ENCODE measurements around the gene YOD1. TPM values are rescaled to one million over a fixed set of nuclear protein-coding genes. Genes with fewer than 3 reads are reported as not detected.

YOD1 gene
- polyA plus RNA-seq, 6 donors from 2014 or later: 1.3 to 3.5 (median 1.8) TPM

DNA sequence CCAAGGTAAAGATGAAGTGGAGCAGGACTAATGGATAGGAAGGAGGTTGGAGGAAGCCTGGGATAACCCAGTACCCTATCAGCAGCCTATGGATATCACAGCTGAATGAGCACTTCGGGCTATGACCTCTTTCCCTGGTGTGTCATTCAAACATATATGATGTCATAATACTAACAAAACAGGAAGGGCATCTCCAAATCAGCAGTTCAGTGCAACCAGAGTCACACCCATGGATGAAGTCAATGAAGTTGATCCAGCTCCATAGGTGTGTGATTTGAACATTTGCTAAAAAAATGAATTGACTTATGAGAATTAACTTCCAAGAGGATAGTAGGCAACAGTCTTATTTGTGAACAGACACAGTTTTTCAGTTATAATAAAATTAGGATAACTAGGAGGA lies 16.8 kb downstream of the YOD1 start:
- no peak for DNase-seq
- Mint-ChIP-seq H3K27ac (no peak overlapping the region), H3K4me3 (no peak overlapping the region), H3K9me3 (no peaks in the 10 kb centered on the region), H3K4me1 (no peaks in the 10 kb centered on the region), H3K36me3 (no peaks in the 10 kb centered on the region), H3K27me3 (peaks cover 34 to 55% (median 36%) of the 10 kb centered on the region in 3 donors)
- no peak for ATAC-seq (ENCODE audit: low read depth in 2 of 2)

DNA sequence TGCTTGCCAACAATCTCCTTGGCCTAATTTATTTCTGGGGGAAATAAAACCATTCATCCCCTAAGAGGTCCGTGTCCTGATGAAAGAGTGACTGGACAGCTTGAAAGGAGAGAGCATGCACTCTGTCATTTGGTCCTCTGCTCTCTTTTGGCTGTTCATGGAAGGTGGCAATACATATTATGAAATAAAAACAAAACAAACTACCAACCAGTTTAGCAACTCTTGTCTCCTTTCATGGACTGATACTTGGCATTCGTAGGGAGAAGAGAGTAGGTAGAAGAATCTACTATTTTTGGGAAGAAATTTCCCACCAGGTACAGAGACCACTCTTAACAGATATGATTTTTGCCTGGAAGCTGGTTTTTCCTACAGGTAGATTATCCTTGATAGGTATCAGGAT lies 17.7 kb downstream of the YOD1 start:
- H3K4me1 Mint-ChIP-seq: no peaks in the 10 kb centered on the region
- H3K4me3 Mint-ChIP-seq: no peak overlapping the region
- peaks cover 40 to 64% (median 43%) of the 10 kb centered on the region in 3 donors for H3K27me3 Mint-ChIP-seq
- no peaks in the 10 kb centered on the region for H3K36me3 Mint-ChIP-seq
- H3K27ac Mint-ChIP-seq: no peak overlapping the region
- no peaks in the 10 kb centered on the region for H3K9me3 Mint-ChIP-seq
- DNase-seq (no peak), ATAC-seq (ENCODE audit: low read depth in 2 of 2) (no peak)

DNA sequence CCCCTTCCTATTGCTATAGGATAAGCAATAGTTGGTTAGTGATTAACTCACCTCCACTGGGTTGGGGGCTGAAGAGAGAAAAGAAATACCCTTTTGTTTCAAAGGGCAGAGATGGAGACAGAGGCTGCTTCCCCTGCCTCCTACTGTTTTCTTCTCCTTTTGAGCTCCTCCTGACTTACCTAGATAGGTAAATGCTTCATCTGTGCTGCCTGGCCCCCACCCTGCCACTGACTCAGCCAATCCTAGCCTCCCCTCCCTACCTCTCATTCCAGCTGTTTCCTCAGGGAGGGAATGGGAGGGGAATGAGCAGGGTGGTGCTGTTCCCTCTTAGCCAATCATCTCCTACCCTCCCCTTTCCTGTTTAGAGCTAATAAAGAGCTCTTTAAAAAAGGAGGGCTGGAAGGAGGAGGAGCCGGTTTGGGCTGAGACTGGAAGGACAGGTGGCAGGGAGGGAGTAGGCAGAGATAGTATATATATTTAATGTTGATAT lies 18.4 kb downstream of the YOD1 start, which contains the start of gene C1orf116:
Gene C1orf116, minus strand, starts transcription at position 229 of the 490 bp plus-strand sequence. CDS start 5,158 bp downstream, outside the sequence.
- no peak within 1 kb of the TSS for H3K4me3 Mint-ChIP-seq
- H3K9me3 Mint-ChIP-seq: no peaks in the 10 kb centered on the region
- H3K36me3 Mint-ChIP-seq: no peaks in the 10 kb centered on the region
- H3K27ac Mint-ChIP-seq: no peak within 1 kb of the TSS
- peaks cover 40 to 66% (median 47%) of the 10 kb centered on the region in 3 donors for H3K27me3 Mint-ChIP-seq
- no peak for ATAC-seq (ENCODE audit: low read depth in 2 of 2)
- DNase-seq: no peak
- H3K4me1 Mint-ChIP-seq: no peaks in the 10 kb centered on the region

DNA sequence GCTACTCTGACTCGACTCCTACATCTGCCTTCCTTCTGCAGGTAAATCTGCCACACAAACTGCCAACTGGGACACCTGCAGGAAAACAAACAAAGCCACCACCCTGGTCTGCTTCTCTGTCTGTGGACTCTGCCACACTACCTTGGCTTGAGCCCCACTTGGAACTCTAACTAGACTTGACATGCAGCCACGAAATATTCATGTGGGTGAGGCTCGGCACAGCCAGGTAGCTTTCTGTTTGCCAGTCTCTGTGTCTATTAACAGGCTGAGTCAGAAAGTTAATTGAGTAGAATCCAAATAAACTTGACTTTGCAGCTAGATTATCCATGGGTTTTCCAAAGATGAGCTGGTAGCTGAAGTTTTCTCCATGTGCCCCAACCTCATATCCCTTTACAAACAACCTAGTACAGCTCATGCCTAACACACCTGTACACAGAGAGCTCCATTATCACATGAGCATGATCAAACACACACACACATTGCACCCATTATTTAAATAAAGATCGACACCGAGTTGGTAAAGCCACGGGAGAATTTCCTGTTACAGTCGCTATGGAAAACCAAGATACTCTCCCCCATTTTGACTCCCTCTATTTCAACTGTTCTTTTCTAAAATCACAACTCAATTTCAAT lies 19.3 kb downstream of the YOD1 start:
- no peaks in the 10 kb centered on the region for H3K36me3 Mint-ChIP-seq
- no peaks in the 10 kb centered on the region for H3K4me1 Mint-ChIP-seq
- H3K27ac Mint-ChIP-seq: no peak overlapping the region
- H3K9me3 Mint-ChIP-seq: no peaks in the 10 kb centered on the region
- H3K27me3 Mint-ChIP-seq: peaks cover 44 to 74% (median 55%) of the 10 kb centered on the region in 3 donors
- H3K4me3 Mint-ChIP-seq: no peak overlapping the region
- ATAC-seq (ENCODE audit: low read depth in 2 of 2): no peak
- no peak for DNase-seq

DNA sequence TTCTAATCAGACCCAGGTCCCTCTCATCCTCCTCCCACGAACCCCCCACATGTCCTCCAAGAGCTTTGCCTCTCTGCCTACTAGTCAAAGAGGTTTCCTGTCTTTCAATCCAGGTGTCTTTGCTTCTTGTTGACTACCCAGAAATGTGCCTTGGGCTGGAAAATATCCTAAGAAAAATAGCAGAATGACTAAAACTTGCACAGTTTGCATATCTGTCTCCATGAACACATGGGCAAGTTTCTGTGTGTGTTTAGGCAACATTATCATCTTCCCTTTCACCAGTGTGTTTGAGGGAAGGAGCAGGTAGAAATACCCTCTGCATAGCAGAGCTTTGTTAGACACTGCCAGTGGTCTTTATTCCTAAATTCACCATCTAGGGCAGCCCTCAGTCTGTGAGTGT lies 20.0 kb downstream of the YOD1 start:
- DNase-seq (no peak), ATAC-seq (ENCODE audit: low read depth in 2 of 2) (no peak)
- Mint-ChIP-seq H3K27me3 (peaks cover 48 to 74% (median 61%) of the 10 kb centered on the region in 3 donors), H3K36me3 (no peaks in the 10 kb centered on the region), H3K9me3 (no peaks in the 10 kb centered on the region), H3K4me1 (no peaks in the 10 kb centered on the region), H3K4me3 (no peak overlapping the region), H3K27ac (no peak overlapping the region)

DNA sequence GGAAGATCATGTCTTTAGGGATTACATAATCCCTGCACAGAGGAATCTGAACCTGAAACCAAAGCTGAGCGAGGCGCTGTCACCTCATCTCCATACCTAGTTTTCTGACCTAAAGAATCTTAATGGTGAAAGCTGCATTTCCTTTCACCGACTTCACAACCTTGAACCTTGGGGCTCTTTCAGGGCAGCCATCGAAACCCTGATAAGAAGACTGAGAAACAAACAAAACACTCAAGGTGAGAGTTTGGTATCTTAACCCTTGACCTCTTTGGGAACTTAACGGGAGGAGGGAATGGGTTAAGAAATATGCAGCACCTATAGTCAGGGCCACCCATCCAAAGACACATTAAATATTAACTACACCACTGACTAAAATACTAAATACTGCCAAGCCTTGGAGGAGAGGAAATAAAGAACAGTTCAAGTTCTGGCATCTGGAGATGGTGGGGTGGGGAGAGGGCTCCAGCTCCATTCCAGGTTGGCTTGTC lies 20.4 kb downstream of the YOD1 start:
- no peaks in the 10 kb centered on the region for H3K4me1 Mint-ChIP-seq
- DNase-seq (no peak), ATAC-seq (ENCODE audit: low read depth in 2 of 2) (no peak)
- H3K9me3 Mint-ChIP-seq: no peaks in the 10 kb centered on the region
- H3K27ac Mint-ChIP-seq: peak overlapping the region in 1 of 6 donors; percentile 4
- H3K36me3 Mint-ChIP-seq: no peaks in the 10 kb centered on the region
- H3K4me3 Mint-ChIP-seq: no peak overlapping the region
- peaks cover 51 to 75% (median 61%) of the 10 kb centered on the region in 3 donors for H3K27me3 Mint-ChIP-seq

DNA sequence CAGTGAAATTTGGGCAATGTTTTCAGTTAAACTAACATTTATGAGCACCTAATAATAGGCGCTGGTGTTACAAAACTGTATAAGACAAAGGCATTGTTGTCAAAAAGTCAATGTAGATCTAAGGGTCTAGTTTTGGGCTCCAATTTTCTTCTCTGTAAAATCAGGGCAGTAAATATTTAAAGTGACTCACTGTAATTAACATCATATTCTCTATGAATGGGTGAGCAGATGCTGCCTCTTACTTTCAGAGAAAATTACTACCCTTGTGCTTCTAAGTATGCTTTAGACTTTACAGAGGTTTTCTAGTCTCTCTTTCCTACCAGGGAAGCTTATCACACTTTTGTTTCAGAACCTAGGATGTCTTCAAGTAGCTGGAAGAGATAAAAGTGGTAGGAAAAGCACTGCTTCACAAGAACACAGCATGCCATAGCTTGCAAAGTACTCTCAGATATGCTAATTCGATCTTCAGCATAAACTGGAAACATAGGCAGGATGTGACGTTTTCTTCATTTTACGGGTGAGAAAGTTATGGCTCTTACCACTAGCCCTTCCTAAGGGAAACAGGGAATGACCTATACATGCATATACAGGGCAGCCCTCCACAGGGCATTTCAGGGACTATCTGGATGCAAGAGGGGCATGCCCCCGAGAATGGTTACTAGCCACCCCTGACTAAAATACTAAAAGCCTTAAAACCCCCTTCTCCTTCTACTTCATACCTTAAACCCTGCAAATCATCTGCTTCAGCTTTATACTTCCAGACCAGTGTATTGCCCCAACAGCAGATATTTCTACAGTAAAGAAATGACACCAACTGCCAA lies 21.1 kb downstream of the YOD1 start:
- Mint-ChIP-seq H3K36me3 (no peaks in the 10 kb centered on the region), H3K27me3 (peaks cover 49 to 72% (median 61%) of the 10 kb centered on the region in 3 donors), H3K9me3 (no peaks in the 10 kb centered on the region), H3K27ac (peak overlapping the region in 1 of 6 donors; percentile 4), H3K4me3 (no peak overlapping the region), H3K4me1 (no peaks in the 10 kb centered on the region)
- DNase-seq: no peak
- ATAC-seq (ENCODE audit: low read depth in 2 of 2): no peak

DNA sequence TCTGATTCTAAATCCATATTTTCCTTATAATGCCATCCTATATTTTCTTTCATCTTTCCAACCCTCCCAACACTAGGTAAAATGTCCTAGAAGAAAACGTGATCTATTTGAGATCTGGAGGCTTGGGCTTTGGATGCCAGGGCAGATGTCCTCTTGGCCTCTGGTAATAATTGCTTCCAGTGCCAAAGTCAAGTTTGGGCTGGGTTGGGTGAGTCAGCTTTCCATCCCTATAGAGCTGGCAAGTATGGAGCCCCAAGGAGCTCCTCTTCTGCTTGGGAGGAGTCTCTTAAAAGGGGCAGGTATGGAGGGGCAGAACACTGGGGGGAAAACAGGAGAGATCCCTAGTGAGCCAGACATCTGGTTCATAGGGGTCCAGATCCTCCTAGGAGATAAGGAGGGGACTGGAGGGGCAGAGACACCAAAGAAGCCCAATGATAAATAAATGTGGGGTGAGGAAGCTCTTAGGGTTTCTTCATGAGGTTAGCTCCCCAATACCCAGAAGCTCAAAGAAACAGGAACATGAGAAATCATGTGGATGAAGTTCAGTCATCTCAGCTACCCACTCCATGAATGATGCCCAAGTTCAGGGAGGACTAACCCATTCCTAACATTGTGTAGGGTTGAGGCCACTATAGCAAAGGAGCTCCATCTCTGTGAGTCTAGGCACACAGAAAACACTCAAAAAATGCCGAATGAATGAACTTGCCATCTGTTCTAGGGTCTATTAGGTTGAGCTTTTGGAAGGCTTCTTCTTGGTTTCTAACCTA lies 21.9 kb downstream of the YOD1 start:
- no peaks in the 10 kb centered on the region for H3K9me3 Mint-ChIP-seq

DNA sequence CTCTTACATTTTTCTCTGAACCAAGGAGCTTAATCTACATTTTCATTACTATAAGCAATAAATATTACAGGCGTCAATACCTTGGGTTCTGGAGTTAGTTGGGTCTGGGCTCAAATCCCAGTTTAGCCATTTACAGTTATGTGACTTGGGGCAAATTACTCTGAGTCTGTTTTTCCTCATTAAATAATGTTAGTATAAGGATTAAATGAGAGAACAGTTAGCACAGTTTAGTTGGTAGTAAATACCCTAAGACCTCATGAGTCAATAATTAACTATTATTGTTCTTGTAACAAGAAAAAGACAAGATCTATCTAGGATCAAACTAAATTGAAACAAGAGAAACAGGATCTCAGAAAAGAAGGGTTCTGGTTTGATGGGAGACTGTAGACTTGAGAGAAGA lies 23.1 kb downstream of the YOD1 start:
- no peak for ATAC-seq (ENCODE audit: low read depth in 2 of 2)
- Mint-ChIP-seq H3K4me3 (no peak overlapping the region), H3K27ac (no peak overlapping the region), H3K27me3 (peaks cover 41 to 72% (median 70%) of the 10 kb centered on the region in 3 donors), H3K9me3 (no peaks in the 10 kb centered on the region), H3K4me1 (no peaks in the 10 kb centered on the region), H3K36me3 (no peaks in the 10 kb centered on the region)
- no peak for DNase-seq

More for the DNA sequence above, 21.9 kb downstream of the YOD1 start:
- Mint-ChIP-seq H3K27me3 (peaks cover 46 to 76% (median 69%) of the 10 kb centered on the region in 3 donors), H3K4me1 (no peaks in the 10 kb centered on the region), H3K4me3 (no peak overlapping the region), H3K27ac (peak overlapping the region in 1 of 6 donors; percentile 18), H3K36me3 (no peaks in the 10 kb centered on the region)
- ATAC-seq (ENCODE audit: low read depth in 2 of 2) (no peak), DNase-seq (no peak)

DNA sequence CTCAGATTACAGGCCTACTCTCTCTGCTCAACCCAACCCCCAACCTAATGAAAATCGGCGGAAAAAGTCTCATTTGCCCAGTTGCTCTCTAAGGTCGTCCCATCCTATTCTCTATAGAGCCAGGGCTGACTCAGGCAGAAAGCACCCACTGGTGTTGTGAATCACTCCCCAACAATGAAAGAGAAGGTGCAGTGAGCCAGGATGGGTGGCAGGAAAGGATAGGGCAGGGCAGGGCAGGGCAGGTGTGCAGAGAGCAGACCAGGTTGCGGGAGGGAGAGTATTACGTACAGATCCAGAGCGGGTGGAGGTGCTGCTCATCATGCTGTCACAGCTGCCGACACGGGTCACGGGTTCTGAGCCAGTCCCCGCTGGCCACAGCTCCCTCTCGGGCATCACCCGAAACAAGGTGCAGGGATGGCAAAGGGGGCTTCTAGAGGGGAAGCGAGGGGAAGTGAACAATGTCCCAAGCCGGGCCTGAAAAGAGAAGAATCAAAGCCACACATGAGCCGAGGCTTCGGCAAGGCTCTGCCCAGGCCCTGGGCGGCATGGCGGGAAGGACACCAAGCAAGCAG lies 23.7 kb downstream of the YOD1 start:
- H3K4me3 Mint-ChIP-seq: no peak overlapping the region
- no peak overlapping the region for H3K27ac Mint-ChIP-seq
- no peaks in the 10 kb centered on the region for H3K36me3 Mint-ChIP-seq
- no peaks in the 10 kb centered on the region for H3K9me3 Mint-ChIP-seq
- H3K4me1 Mint-ChIP-seq: no peaks in the 10 kb centered on the region
- DNase-seq (no peak), ATAC-seq (ENCODE audit: low read depth in 2 of 2) (no peak)
- peaks cover 40 to 66% (median 64%) of the 10 kb centered on the region in 3 donors for H3K27me3 Mint-ChIP-seq

DNA sequence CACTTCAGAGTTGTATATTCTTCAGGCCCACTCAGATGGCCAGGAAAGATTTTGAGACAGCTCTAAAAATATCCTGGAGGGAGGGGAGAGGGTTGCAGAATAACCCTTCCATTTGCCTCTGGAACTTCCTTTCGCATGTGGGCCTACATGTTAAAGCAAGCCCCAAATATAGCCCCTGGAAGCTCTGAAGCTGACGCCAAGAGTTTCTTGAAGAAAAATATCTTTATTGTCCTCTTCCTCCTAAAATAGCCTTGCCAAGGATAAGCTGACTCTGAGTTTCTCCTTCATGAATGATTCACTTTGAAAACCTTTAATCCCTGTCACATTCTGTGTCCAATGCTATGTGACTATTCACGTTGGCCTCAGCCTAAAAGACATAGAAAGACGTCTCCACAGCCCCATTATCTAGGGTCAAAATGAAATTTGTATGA lies 24.9 kb downstream of the YOD1 start:
- H3K36me3 Mint-ChIP-seq: no peaks in the 10 kb centered on the region
- H3K27me3 Mint-ChIP-seq: peaks cover 39 to 64% (median 61%) of the 10 kb centered on the region in 3 donors
- peak overlapping the region in 1 of 6 donors; percentile 4 for H3K27ac Mint-ChIP-seq
- H3K4me1 Mint-ChIP-seq: no peaks in the 10 kb centered on the region
- no peak overlapping the region for H3K4me3 Mint-ChIP-seq
- DNase-seq: no peak
- H3K9me3 Mint-ChIP-seq: no peaks in the 10 kb centered on the region
- ATAC-seq (ENCODE audit: low read depth in 2 of 2): no peak

DNA sequence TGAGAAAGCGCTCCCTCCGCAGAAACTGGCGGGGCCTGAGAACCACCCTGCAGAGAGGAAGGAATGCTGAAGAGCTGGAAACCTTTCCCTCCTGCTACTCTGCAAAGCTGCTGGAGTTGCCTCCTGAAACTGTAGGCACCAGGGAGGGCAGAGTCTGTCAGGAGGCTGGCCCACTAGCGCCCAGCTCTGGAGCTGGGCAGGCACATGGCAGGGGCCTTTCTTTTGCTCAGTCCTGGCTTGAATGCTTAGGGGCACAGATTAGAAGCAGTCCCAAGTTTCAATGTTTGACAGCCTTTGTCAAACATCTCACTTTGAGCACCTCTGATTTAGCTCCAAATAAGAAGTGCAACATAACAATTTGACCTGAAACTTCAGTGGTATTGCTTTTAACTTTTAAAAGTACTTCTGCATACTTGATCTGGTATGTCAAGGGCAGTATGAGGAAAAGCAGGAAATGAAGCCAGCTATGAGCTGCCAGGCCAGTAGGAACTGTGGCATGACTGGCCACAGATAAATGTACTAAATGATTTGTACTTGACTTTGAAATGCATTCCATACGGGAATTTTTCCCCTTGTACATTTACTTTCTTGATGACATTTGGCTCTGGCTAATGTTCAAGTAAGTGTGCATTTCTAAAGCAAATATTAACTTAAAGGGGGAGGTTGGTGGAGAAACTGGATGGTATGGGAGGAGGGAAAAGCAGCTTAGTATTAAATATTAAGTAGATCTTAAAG lies 25.7 kb downstream of the YOD1 start:
- Mint-ChIP-seq H3K27me3 (peaks cover 37 to 59% (median 59%) of the 10 kb centered on the region in 3 donors), H3K36me3 (no peaks in the 10 kb centered on the region), H3K4me3 (no peak overlapping the region), H3K27ac (no peak overlapping the region), H3K9me3 (no peaks in the 10 kb centered on the region), H3K4me1 (no peaks in the 10 kb centered on the region)
- no peak for DNase-seq
- no peak for ATAC-seq (ENCODE audit: low read depth in 2 of 2)

Measured in naive B cell (primary cell).